Peyer's patch (tissue), 4 donors: ENCODE measurements around the gene ADCY2.

ENCODE experiments used
- CTCF ChIP-seq, 6 experiments: fragments of 450-650 bp in 4 of 6; fragments of 200-600 bp in 2 of 6; sonication (generic) in 1 of 6; IDR thresholded peaks; one replicate each; pipeline ENCODE4 v1.5.1; 2017 to 2019; ENCODE audit warnings: antibody characterized with exemption in 6 of 6, mild to moderate bottlenecking in 3 of 6, moderate library complexity in 1 of 6
- POLR2A ChIP-seq, 2 donors: fragments of 450-650 bp; IDR thresholded peaks; one replicate each; pipeline ENCODE4 v1.5.1; 2017; ENCODE audit warnings: antibody characterized with exemption in 2 of 2, mild to moderate bottlenecking in 2 of 2, moderate library complexity in 2 of 2

- no peak for TF ChIP-seq CTCF (IDR thresholded peaks at IDR 0.05)
- TF ChIP-seq POLR2A (IDR thresholded peaks at IDR 0.05): no peak
Measured at GRCh38 chr5:7533941-7534340, 138.0 kb downstream of the ADCY2 start.
